ENCODE measurements around the gene CRAMP1. TPM values are rescaled to one million over a fixed set of nuclear protein-coding genes. Genes with fewer than 3 reads are reported as not detected.
"Not testable (repeated sequence)": the region's sequence is repeated elsewhere in the genome, so short reads cannot be mapped to it uniquely, and the experiment has no call there.

The CRAMP1 gene
- total RNA-seq, 3 donors from 2014 or later: 15.7 to 27.4 (median 20.6) TPM

DNA sequence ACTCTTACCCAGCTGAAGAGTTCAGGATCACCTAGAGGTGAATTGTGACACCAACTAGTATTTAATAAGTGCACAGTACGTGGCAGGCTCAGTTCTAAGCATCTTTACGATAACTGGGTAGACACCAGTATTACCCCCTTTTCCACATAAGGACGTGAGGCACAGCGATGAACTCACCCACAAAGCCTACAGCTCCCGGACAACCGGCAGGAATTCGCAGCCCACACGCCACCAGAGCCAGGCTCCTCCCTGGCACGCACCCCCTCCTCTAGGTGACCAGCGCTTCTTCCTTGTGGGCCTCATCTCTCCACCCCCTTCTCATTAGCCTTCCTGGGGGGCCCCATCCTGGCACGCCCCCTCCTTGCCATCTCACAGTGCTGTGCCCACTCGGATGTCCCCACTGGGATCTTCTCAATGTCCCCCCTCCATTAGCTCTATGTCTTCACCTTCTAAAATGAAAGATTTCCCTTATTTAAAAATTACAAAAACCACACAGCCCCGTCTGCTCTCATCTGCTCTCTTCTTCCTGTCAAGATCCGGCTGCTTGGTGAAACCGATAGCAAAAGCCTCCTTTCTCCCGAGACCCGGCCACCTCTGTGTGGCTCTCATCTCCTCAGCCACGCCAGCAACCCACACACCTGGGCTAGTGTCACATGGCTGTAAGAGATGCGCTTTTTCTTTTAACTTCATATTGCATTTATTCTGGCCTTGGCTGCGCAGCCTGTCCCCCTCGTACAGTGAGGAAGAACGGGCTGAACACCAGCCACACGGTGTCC is 21.0 kb upstream of the CRAMP1 start:
- H3K36me3 ChIP-seq (ENCODE audit: low read depth): no peaks in the 10 kb centered on the region
- no peak for DNase-seq
- H3K9me3 ChIP-seq: no peaks in the 10 kb centered on the region
- TF ChIP-seq, protein P1, sequence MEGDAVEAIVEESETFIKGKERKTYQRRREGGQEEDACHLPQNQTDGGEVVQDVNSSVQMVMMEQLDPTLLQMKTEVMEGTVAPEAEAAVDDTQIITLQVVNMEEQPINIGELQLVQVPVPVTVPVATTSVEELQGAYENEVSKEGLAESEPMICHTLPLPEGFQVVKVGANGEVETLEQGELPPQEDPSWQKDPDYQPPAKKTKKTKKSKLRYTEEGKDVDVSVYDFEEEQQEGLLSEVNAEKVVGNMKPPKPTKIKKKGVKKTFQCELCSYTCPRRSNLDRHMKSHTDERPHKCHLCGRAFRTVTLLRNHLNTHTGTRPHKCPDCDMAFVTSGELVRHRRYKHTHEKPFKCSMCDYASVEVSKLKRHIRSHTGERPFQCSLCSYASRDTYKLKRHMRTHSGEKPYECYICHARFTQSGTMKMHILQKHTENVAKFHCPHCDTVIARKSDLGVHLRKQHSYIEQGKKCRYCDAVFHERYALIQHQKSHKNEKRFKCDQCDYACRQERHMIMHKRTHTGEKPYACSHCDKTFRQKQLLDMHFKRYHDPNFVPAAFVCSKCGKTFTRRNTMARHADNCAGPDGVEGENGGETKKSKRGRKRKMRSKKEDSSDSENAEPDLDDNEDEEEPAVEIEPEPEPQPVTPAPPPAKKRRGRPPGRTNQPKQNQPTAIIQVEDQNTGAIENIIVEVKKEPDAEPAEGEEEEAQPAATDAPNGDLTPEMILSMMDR (IDR thresholded peaks at IDR 0.05): no peak
- H3K4me1 ChIP-seq (ENCODE audit: low read depth): no peaks in the 10 kb centered on the region
- intact Hi-C loops (cut with DNase I, micrococcal nuclease): no loop called here
- no peak for ATAC-seq
- no peak overlapping the region for H3K4me3 ChIP-seq

DNA sequence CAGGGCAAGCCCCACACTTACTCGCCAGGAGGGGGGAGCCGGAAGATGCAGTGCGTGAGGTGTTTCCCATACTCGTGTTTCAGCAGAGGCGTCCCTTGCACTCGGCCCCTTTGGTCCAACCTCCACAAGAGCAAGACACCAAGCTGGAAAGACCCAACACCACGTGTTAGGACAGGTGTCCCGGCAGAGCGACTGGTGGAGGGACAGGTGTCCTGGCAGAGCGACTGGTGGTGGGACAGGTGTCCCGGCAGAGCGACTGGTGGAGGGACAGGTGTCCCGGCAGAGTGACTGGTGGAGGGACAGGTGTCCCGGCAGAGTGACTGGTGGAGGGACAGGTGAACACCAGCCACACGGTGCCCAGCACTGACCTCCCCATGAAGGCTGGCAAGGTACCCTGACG is 19.7 kb upstream of the CRAMP1 start:
- intact Hi-C loops (cut with DNase I, micrococcal nuclease): no loop called here
- no peaks in the 10 kb centered on the region for H3K36me3 ChIP-seq (ENCODE audit: low read depth)
- DNase-seq: no peak
- H3K4me3 ChIP-seq: no peak overlapping the region
- H3K4me1 ChIP-seq (ENCODE audit: low read depth): no peaks in the 10 kb centered on the region
- no peaks in the 10 kb centered on the region for H3K9me3 ChIP-seq
- TF ChIP-seq, protein P1 (IDR thresholded peaks at IDR 0.05): no peak
- no peak for ATAC-seq

DNA sequence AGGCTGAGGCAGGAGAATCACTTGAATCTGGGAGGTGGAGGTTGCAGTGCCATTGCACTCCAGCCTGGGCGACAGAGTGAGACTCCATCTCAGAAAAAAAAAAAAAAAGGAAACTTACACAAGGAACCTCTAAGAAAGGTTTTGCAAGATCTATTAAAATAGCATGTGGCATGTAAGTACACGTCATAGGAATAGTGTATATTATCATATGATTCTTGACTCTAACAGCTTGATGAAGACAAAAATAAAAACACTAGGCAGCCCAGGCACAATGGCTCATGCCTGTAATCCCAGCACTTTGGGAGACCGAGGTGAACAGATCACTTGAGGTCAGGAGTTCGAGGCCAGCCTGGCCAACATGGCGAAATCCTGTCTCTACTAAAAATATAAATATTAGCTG is 16.6 kb upstream of the CRAMP1 start:
- intact Hi-C loops (cut with DNase I, micrococcal nuclease); H3K36me3 ChIP-seq (ENCODE audit: low read depth); H3K4me3 ChIP-seq; DNase-seq; H3K4me1 ChIP-seq (ENCODE audit: low read depth); ATAC-seq; H3K9me3 ChIP-seq: not testable (repeated sequence)

DNA sequence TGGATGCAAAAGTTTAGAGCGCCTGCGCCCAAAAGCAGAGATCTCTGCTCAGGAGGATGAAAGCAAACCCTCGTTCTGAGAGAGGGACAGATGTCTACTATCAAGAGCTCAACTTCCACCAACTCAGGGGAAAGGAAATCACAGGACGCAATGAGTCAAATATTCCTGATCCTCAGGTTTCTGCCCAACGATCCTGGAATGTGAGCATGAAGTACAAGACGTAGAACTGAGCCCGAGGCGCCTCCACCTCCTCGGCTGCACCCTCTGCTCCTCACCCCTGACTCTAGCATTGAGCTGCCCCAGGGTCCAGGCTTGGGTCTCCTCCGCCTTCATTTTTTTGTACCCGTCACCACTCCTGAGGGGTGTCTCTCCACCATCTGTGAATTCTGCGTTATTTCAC is 15.6 kb upstream of the CRAMP1 start:
- TF ChIP-seq, protein P1 (IDR thresholded peaks at IDR 0.05): no peak
- intact Hi-C loops (cut with DNase I, micrococcal nuclease): no loop called here
- DNase-seq (no peak), ATAC-seq (no peak)
- H3K4me3 ChIP-seq: no peak overlapping the region
- H3K9me3 ChIP-seq: no peaks in the 10 kb centered on the region
- H3K36me3 ChIP-seq (ENCODE audit: low read depth): no peaks in the 10 kb centered on the region
- no peaks in the 10 kb centered on the region for H3K4me1 ChIP-seq (ENCODE audit: low read depth)

DNA sequence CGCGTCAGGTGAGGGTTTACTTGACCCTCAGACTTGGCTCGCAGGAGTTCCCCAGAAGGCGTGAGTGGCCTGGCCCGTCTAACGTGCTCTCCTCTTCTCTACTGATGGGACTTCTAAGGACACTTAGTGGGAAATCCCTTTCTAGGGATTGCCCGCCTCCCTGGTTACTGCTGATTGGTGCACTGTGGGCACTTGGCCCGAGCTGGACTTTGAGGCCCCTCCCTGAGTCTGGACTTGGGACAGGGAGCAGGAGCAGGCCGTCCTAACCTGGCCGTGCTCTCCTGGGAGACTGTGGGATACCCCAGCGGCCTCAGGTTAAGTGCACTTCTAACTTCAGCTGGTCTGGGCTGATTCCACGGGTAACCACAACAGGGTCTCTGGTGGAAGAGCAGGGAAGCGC is 15.0 kb upstream of the CRAMP1 start:
- Histone ChIP-seq H3K4me1 (ENCODE audit: low read depth) (no peaks in the 10 kb centered on the region), H3K9me3 (no peaks in the 10 kb centered on the region), H3K4me3 (no peak overlapping the region), H3K36me3 (ENCODE audit: low read depth) (no peaks in the 10 kb centered on the region)
- TF ChIP-seq, protein P1 (IDR thresholded peaks at IDR 0.05): no peak
- no peak for ATAC-seq
- intact Hi-C loops (cut with DNase I, micrococcal nuclease): no loop called here
- no peak for DNase-seq

DNA sequence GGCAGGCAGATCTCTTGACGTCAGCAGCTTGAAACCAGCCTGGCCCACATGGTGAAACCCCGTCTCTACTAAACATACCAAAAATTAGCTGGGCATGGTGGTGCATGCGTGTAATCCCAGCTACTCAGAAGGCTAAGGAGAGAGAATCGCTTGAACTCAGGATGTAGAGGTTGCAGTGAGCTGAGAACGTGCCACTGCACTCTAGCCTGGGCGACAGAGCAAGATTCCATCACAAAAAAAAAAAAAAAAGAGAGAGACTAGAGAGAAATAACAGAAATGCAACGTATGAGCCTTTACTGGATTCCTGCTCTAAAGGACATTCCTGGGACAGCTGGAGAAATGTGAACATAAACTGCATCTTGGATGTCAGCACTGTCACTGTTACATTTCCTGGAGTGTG is 11.1 kb upstream of the CRAMP1 start:
- TF ChIP-seq, protein P1 (IDR thresholded peaks at IDR 0.05): no peak
- no peak overlapping the region for H3K4me3 ChIP-seq
- no peak for ATAC-seq

More for the DNA sequence above, 11.1 kb upstream of the CRAMP1 start:
- intact Hi-C loops (cut with DNase I, micrococcal nuclease): no loop called here
- H3K4me1 ChIP-seq (ENCODE audit: low read depth): no peaks in the 10 kb centered on the region
- H3K9me3 ChIP-seq: no peaks in the 10 kb centered on the region
- no peak for DNase-seq
- no peaks in the 10 kb centered on the region for H3K36me3 ChIP-seq (ENCODE audit: low read depth)

Data from mucosa of descending colon (tissue), 3 donors.